DND-41 (cell line): Measurements from ENCODE around the gene ABHD8.

Source experiments
- EZH2 ChIP-seq: IDR thresholded peaks from 3 replicates; pipeline ENCODE4 v1.6.1; 2012; ENCODE audit warnings: borderline replicate concordance, low read depth, mild to moderate bottlenecking, moderate library complexity, low read length, inconsistent platforms; ENCODE audit not compliant: severe bottlenecking
- TF ChIP-seq, protein P1 (sequence below): IDR thresholded peaks from 2 replicates; pipeline ENCODE4 v1.5.1; 2012; ENCODE audit warnings: borderline replicate concordance, low read length, moderate library complexity, mild to moderate bottlenecking; ENCODE audit not compliant: poor library complexity, severe bottlenecking; ENCODE audit errors: extremely low read depth

DNA sequence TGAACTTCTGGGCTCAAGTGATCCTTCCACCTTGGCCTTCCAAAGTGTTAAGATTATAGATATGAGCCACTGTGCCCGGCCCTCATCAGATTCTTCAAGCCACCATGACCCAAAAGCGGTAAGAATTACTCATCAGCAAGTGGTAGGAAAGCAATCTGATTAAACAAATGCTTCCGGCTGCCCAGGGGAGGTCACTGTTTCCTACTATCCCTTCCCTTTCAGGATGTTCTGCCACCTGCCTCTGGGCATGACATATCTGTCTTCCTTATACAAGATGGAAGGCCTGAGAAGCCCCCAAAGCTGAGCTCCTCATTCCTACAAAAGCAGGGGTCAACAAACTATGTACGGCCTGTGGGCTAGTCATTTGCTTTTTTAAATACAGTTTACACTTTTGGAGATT, 7.0 kb downstream of the ABHD8 start:
- TF ChIP-seq, protein P1, sequence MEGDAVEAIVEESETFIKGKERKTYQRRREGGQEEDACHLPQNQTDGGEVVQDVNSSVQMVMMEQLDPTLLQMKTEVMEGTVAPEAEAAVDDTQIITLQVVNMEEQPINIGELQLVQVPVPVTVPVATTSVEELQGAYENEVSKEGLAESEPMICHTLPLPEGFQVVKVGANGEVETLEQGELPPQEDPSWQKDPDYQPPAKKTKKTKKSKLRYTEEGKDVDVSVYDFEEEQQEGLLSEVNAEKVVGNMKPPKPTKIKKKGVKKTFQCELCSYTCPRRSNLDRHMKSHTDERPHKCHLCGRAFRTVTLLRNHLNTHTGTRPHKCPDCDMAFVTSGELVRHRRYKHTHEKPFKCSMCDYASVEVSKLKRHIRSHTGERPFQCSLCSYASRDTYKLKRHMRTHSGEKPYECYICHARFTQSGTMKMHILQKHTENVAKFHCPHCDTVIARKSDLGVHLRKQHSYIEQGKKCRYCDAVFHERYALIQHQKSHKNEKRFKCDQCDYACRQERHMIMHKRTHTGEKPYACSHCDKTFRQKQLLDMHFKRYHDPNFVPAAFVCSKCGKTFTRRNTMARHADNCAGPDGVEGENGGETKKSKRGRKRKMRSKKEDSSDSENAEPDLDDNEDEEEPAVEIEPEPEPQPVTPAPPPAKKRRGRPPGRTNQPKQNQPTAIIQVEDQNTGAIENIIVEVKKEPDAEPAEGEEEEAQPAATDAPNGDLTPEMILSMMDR = no peak
- TF ChIP-seq EZH2 = no peak
